Measurements from ENCODE around the gene SLC5A6. TPM values are rescaled to one million over a fixed set of nuclear protein-coding genes. Genes with fewer than 3 reads are reported as not detected.
"Not testable (repeated sequence)": the region's sequence is repeated elsewhere in the genome, so short reads cannot be mapped to it uniquely, and the experiment has no call there.

The SLC5A6 gene
- total RNA-seq, 5 donors from 2014 or later (not counting 1 experiment from before 2014, with no cell fraction given), result 37.5 to 214 (median 43.0) TPM

DNA sequence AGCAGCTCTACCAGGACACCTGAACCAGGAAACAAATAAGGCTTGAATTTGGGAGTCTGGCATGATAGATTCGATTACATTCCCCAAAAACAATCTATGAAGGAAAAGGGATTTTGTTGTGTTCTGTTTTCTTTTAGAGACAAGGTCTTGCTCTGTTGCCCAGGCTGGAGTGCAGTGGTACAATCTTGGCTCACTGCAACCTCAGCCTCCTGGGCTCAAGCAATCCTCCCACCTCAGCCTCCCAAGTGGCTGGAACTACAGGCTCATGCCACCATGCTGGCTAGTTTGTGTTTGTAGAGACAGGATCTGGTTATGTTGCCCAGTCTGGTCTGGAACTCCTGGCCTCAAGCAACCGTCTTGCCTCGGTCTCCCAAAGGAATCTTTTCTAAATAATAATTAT is 14.0 kb downstream of the SLC5A6 start:
- WGBS (ENCODE audit: insufficient coverage), result no CpG with 5 or more reads among the region's 3 CpGs
- H3K4me3 Mint-ChIP-seq; ATAC-seq (replicated peaks in 1 of 4); H3K27me3 ChIP-seq (replicated peaks in 1 of 2; ENCODE audit: control insufficient read depth in 2 of 2, extremely low read depth in 1 of 2, insufficient read depth in 2 of 2, low read length in 1 of 2); H3K4me1 Mint-ChIP-seq; POLR2A ChIA-PET; H3K9me3 Mint-ChIP-seq; H3K27ac ChIP-seq (ENCODE audit: low read length); DNase-seq; H3K4me3 ChIP-seq (ENCODE audit: control insufficient read depth in 1 of 2, extremely low read depth in 1 of 2, low read length in 1 of 2); H3K27ac Mint-ChIP-seq; H3K27me3 Mint-ChIP-seq; CTCF ChIA-PET; H3K9me3 ChIP-seq; H3K4me1 ChIP-seq (ENCODE audit: control insufficient read depth in 1 of 2, extremely low read depth in 1 of 2, insufficient read depth in 2 of 2, low read length in 2 of 2): not testable (repeated sequence)
- H3K36me3 ChIP-seq (ENCODE audit: control insufficient read depth in 2 of 2, extremely low read depth in 1 of 2, insufficient read depth in 1 of 2, low read length in 1 of 2), result peaks cover 0 to 28% of the 10 kb centered on the region in 2 donors
- H3K36me3 Mint-ChIP-seq, result peaks cover 16% of the 10 kb centered on the region

DNA sequence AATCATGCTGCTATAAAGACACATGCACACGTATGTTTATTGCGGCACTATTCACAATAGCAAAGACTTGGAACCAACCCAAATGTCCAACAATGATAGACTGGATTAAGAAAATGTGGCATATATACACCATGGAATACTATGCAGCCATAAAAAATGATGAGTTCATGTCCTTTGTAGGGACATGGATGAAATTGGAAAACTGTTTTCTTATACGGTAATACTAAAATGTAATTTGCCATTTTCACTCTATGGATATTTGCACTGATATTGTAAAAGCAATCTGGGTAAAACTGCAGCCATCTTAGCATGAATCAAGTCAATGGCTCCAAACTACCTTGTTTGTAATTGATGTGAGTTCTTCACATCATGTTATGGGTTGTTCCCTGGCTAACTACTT is 16.3 kb downstream of the SLC5A6 start:
- H3K27ac Mint-ChIP-seq; ATAC-seq (replicated peaks in 1 of 4); H3K4me1 Mint-ChIP-seq; H3K9me3 ChIP-seq; DNase-seq; H3K27me3 ChIP-seq (replicated peaks in 1 of 2; ENCODE audit: control insufficient read depth in 2 of 2, extremely low read depth in 1 of 2, insufficient read depth in 2 of 2, low read length in 1 of 2); H3K27ac ChIP-seq (ENCODE audit: low read length); POLR2A ChIA-PET; H3K36me3 Mint-ChIP-seq; CTCF ChIA-PET; H3K4me3 ChIP-seq (ENCODE audit: control insufficient read depth in 1 of 2, extremely low read depth in 1 of 2, low read length in 1 of 2); H3K4me1 ChIP-seq (ENCODE audit: control insufficient read depth in 1 of 2, extremely low read depth in 1 of 2, insufficient read depth in 2 of 2, low read length in 2 of 2); H3K27me3 Mint-ChIP-seq; H3K9me3 Mint-ChIP-seq; H3K4me3 Mint-ChIP-seq: not testable (repeated sequence)
- no CpG with 5 or more reads among the region's 3 CpGs for WGBS (ENCODE audit: insufficient coverage)
- H3K36me3 ChIP-seq (ENCODE audit: control insufficient read depth in 2 of 2, extremely low read depth in 1 of 2, insufficient read depth in 1 of 2, low read length in 1 of 2), result peaks cover 0 to 10% of the 10 kb centered on the region in 2 donors

DNA sequence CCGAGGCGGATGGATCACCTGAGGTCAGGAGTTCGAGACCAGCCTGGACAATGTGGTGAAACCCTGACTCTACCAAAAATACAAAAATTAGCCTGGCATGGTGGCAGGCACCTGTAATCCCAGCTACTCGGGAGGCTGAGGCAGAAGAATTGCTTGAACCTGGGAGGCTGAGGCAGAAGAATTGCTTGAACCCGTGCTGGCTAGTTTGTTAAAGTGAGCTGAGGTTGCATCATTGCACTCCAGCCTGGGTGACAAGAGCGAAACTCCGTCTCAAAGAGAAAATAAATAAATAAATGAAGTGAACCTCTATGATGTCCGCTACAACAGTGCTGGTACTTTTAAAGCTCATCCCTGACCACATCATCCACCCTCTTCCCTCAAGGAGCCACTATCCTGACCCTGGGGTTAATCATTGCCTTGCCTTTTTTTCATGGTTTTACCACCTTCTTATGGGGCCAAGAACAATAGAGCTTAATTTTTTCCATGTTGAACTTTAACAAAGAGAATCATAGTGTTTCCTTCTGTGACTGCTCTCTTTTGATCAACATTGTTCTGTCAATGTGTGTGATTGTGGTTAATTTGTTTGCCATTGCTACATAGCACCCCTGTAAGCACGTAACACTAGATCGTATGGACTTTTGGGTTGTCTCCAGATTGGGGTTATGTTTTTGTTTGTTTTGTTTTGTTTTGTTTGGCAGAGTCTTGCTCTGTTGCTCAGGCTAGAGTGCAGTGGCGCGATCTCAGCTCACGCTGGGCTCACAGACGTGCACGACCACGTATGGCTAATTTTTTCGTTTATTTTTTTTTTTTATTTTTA is 17.3 kb downstream of the SLC5A6 start:
- DNase-seq (no peak), ATAC-seq (replicated peaks in 1 of 4) (no peak)
- no peaks in the 10 kb centered on the region for H3K27me3 Mint-ChIP-seq
- H3K4me3 ChIP-seq (ENCODE audit: control insufficient read depth in 1 of 2, extremely low read depth in 1 of 2, low read length in 1 of 2), result no peak overlapping the region
- WGBS (ENCODE audit: insufficient coverage), result 83% methylated on average over 5 of the region's 17 CpGs
- H3K27ac Mint-ChIP-seq, result no peak overlapping the region
- no peaks in the 10 kb centered on the region for H3K27me3 ChIP-seq (replicated peaks in 1 of 2; ENCODE audit: control insufficient read depth in 2 of 2, extremely low read depth in 1 of 2, insufficient read depth in 2 of 2, low read length in 1 of 2)
- ChIA-PET POLR2A (no interaction called here), CTCF (no interaction called here)
- H3K4me3 Mint-ChIP-seq, result no peak overlapping the region
- no peaks in the 10 kb centered on the region for H3K4me1 Mint-ChIP-seq
- peaks cover 0 to 3% of the 10 kb centered on the region in 2 donors for H3K36me3 ChIP-seq (ENCODE audit: control insufficient read depth in 2 of 2, extremely low read depth in 1 of 2, insufficient read depth in 1 of 2, low read length in 1 of 2)
- no peak overlapping the region for H3K27ac ChIP-seq (ENCODE audit: low read length)
- H3K36me3 Mint-ChIP-seq, result peaks cover 2% of the 10 kb centered on the region
- H3K4me1 ChIP-seq (ENCODE audit: control insufficient read depth in 1 of 2, extremely low read depth in 1 of 2, insufficient read depth in 2 of 2, low read length in 2 of 2), result no peaks in the 10 kb centered on the region
- no peaks in the 10 kb centered on the region for H3K9me3 ChIP-seq
- no peaks in the 10 kb centered on the region for H3K9me3 Mint-ChIP-seq

DNA sequence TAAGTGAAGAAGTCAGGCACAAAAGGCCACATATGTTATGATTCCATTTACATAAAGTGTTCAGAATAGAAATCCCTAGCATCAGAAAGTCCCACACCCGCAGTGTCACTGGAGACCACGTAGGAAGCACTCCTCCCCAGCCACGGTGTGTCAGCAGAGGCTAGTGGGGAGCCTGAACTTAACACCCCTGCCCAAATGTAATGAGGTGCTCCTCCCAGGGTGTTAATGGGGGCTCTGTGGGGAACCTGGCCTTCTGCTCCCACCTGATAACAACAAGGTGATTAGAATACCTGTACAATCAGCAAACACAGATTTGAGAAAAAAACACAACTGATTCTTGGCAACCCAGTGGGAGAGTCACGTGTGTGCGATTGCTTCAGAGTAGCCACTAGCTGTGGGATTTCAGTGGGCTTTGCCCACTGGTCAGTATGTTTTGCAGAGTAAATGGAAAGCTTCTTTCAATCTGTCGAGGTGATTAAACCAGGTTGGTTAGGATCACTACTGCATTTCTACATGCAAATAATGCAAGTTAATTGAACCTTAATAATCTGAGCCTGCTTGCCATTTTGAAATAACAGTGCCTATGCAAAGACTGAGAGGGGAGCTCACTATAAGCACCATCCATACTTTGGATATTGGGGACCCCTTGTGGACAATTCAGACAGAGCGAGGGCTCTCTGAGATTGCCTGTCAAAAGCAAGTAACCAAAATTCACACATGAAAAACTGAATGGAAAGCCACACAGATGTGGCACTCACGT is 20.8 kb downstream of the SLC5A6 start:
- peak in 27 of 35 experiments; percentile 10 to 68 (median 33) for DNase-seq
- WGBS (ENCODE audit: insufficient coverage), result 30% methylated on average over 2 of the region's 8 CpGs
- Histone ChIP-seq H3K27me3 (replicated peaks in 1 of 2; ENCODE audit: control insufficient read depth in 2 of 2, extremely low read depth in 1 of 2, insufficient read depth in 2 of 2, low read length in 1 of 2) (peaks cover 0 to 10% of the 10 kb centered on the region in 2 experiments), H3K4me1 (ENCODE audit: control insufficient read depth in 1 of 2, extremely low read depth in 1 of 2, insufficient read depth in 2 of 2, low read length in 2 of 2) (no peaks in the 10 kb centered on the region), H3K36me3 (ENCODE audit: control insufficient read depth in 2 of 2, extremely low read depth in 1 of 2, insufficient read depth in 1 of 2, low read length in 1 of 2) (no peaks in the 10 kb centered on the region), H3K4me3 (ENCODE audit: control insufficient read depth in 1 of 2, extremely low read depth in 1 of 2, low read length in 1 of 2) (no peak overlapping the region), H3K27ac (ENCODE audit: low read length) (no peak overlapping the region), H3K9me3 (no peaks in the 10 kb centered on the region)
- peaks cover 0 to 7% of the 10 kb centered on the region in 2 donors for H3K27me3 Mint-ChIP-seq
- no peak overlapping the region for H3K27ac Mint-ChIP-seq
- ChIA-PET CTCF (interaction anchor here (0.6 to 1.9 kb wide), 7 partner anchors 16 to 229 kb away, joined by 3 to 9 read pairs (median 3); no protein-coding TSS in a partner anchor), POLR2A (no interaction called here)
- no peaks in the 10 kb centered on the region for H3K4me1 Mint-ChIP-seq
- no peaks in the 10 kb centered on the region for H3K36me3 Mint-ChIP-seq
- peak; percentile 64 to 71 (median 68) for ATAC-seq (replicated peaks in 1 of 4)
- H3K9me3 Mint-ChIP-seq, result no peaks in the 10 kb centered on the region
- H3K4me3 Mint-ChIP-seq, result no peak overlapping the region

DNA sequence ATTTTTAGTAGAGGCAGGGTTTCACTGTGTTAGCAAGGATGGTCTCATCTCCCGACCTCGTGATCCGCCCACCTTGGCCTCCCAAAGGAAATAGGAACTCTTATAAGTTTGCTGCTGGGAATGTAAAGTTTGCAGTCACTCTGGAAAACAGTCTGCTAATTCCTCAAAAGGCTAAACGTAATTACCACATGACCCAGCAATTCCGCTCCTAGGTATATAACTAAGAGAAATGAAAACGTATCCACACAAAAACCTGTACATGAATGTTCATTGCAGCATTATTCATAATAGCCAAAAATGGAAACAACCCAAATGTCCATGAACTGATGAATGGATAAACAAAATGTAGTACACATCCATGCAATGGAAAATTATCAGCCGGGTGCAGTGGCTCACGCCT is 22.1 kb downstream of the SLC5A6 start:
- Mint-ChIP-seq H3K9me3 (no peaks in the 10 kb centered on the region), H3K27ac (no peak overlapping the region), H3K4me1 (no peaks in the 10 kb centered on the region), H3K4me3 (no peak overlapping the region), H3K27me3 (peaks cover 0 to 7% of the 10 kb centered on the region in 2 donors), H3K36me3 (no peaks in the 10 kb centered on the region)
- no peak for ATAC-seq (replicated peaks in 1 of 4)
- WGBS (ENCODE audit: insufficient coverage), result no CpG with 5 or more reads among the region's 8 CpGs
- Histone ChIP-seq H3K9me3 (no peaks in the 10 kb centered on the region), H3K4me1 (ENCODE audit: control insufficient read depth in 1 of 2, extremely low read depth in 1 of 2, insufficient read depth in 2 of 2, low read length in 2 of 2) (no peaks in the 10 kb centered on the region), H3K27ac (ENCODE audit: low read length) (no peak overlapping the region), H3K27me3 (replicated peaks in 1 of 2; ENCODE audit: control insufficient read depth in 2 of 2, extremely low read depth in 1 of 2, insufficient read depth in 2 of 2, low read length in 1 of 2) (peaks cover 0 to 10% of the 10 kb centered on the region in 2 experiments), H3K36me3 (ENCODE audit: control insufficient read depth in 2 of 2, extremely low read depth in 1 of 2, insufficient read depth in 1 of 2, low read length in 1 of 2) (no peaks in the 10 kb centered on the region), H3K4me3 (ENCODE audit: control insufficient read depth in 1 of 2, extremely low read depth in 1 of 2, low read length in 1 of 2) (no peak overlapping the region)
- POLR2A ChIA-PET, result interaction anchor here in 1 of 2 donors (0.6 kb wide), 1 partner anchor 107 kb away, joined by 3 read pairs; no protein-coding TSS in a partner anchor
- CTCF ChIA-PET, result no interaction called here
- DNase-seq, result no peak

DNA sequence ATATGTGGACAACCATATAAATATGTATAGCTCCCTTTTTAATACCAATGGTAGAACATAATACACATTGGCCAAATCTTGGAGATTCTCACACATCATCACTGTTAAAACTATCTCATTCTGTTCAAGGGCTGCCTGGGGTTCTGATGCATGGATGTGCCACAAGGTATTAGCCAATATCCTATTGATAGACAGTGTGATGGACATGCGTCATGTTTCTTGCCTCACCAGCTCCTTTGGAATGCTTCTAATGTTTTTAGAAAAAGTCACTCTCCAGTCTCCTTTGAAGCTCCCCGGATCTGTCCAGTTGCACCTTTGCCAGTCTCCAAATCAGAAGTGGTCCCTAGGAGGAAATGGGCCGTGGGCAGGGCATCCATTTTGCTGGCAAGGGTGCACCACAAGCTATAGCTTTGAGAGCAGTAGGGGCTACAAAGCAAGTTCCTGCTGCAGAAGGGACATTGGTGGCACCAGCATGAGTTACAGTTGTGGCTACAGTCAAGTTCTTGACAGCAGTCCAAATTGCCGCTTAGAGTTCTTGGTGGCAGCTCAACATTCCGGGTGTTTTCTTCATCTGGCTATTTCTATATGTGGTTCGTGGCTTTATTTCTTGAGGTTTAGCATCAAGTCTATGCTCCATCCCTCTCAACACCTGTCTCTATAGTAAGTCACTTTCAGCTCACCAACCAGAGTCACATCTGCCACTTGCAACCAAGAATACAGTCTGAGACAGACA is 25.3 kb downstream of the SLC5A6 start:
- DNase-seq (no peak), ATAC-seq (replicated peaks in 1 of 4) (no peak)
- Histone ChIP-seq H3K36me3 (ENCODE audit: control insufficient read depth in 2 of 2, extremely low read depth in 1 of 2, insufficient read depth in 1 of 2, low read length in 1 of 2) (no peaks in the 10 kb centered on the region), H3K4me1 (ENCODE audit: control insufficient read depth in 1 of 2, extremely low read depth in 1 of 2, insufficient read depth in 2 of 2, low read length in 2 of 2) (no peaks in the 10 kb centered on the region), H3K4me3 (ENCODE audit: control insufficient read depth in 1 of 2, extremely low read depth in 1 of 2, low read length in 1 of 2) (no peak overlapping the region), H3K27ac (ENCODE audit: low read length) (no peak overlapping the region), H3K9me3 (no peaks in the 10 kb centered on the region), H3K27me3 (replicated peaks in 1 of 2; ENCODE audit: control insufficient read depth in 2 of 2, extremely low read depth in 1 of 2, insufficient read depth in 2 of 2, low read length in 1 of 2) (peaks cover 0 to 17% of the 10 kb centered on the region in 2 experiments)
- ChIA-PET CTCF (no interaction called here), POLR2A (interaction anchor here (0.5 to 0.6 kb wide), 2 partner anchors 50 to 244 kb away, joined by 3 to 8 read pairs; no protein-coding TSS in a partner anchor)
- 68% methylated on average over 2 of the region's 6 CpGs for whole genome bisulfite sequencing (ENCODE audit: insufficient coverage)
- Mint-ChIP-seq H3K4me1 (no peaks in the 10 kb centered on the region), H3K9me3 (no peaks in the 10 kb centered on the region), H3K27me3 (peaks cover 9 to 17% of the 10 kb centered on the region in 2 donors), H3K27ac (no peak overlapping the region), H3K36me3 (no peaks in the 10 kb centered on the region), H3K4me3 (no peak overlapping the region)

Data from T-cell (primary cell).